ENCODE results near the gene PID1. TPM values are rescaled to one million over a fixed set of nuclear protein-coding genes. Genes with fewer than 3 reads are reported as not detected.

The PID1 gene
- total RNA-seq, 1 donor from 2014 or later: 15.4 TPM

- no peak for DNase-seq
Measured at GRCh38 chr2:229257985-229258384, 13.1 kb downstream of the PID1 start.

GRCh38 chr2:229256376-229256775, 14.7 kb downstream of the PID1 start:
- no peak for DNase-seq

- DNase-seq: no peak
Measured at GRCh38 chr2:229254206-229254605, 16.9 kb downstream of the PID1 start.

GRCh38 chr2:229252996-229253395, 18.1 kb downstream of the PID1 start:
- DNase-seq: no peak

GRCh38 chr2:229252280-229252679, 18.8 kb downstream of the PID1 start:
- DNase-seq: no peak

- DNase-seq: no peak
Measured at GRCh38 chr2:229249536-229249935, 21.6 kb downstream of the PID1 start.

- DNase-seq: no peak
Measured at GRCh38 chr2:229246334-229246733, 24.8 kb downstream of the PID1 start.

GRCh38 chr2:229244975-229245374, 26.1 kb downstream of the PID1 start:
- DNase-seq: no peak

GRCh38 chr2:229243890-229244560, 27.1 kb downstream of the PID1 start:
- no peak for DNase-seq

- DNase-seq: no peak
Measured at GRCh38 chr2:229240984-229241491, 30.0 kb downstream of the PID1 start.

GRCh38 chr2:229239021-229239420, 32.1 kb downstream of the PID1 start:
- no peak for DNase-seq

- DNase-seq: no peak
Measured at GRCh38 chr2:229237270-229237669, 33.8 kb downstream of the PID1 start.

GRCh38 chr2:229235131-229235914, 35.8 kb downstream of the PID1 start:
- peak; percentile 25 for DNase-seq

GRCh38 chr2:229231885-229232284, 39.2 kb downstream of the PID1 start:
- DNase-seq: no peak

GRCh38 chr2:229231328-229231868, 39.7 kb downstream of the PID1 start:
- no peak for DNase-seq

- DNase-seq: no peak
Measured at GRCh38 chr2:229230911-229231310, 40.2 kb downstream of the PID1 start.

GRCh38 chr2:229230256-229230655, 40.8 kb downstream of the PID1 start:
- DNase-seq: peak; percentile 55

GRCh38 chr2:229226382-229226781, 44.7 kb downstream of the PID1 start:
- DNase-seq: no peak

GRCh38 chr2:229223107-229223506, 48.0 kb downstream of the PID1 start:
- no peak for DNase-seq

GRCh38 chr2:229221641-229222040, 49.4 kb downstream of the PID1 start:
- DNase-seq: no peak

GRCh38 chr2:229220254-229220653, 50.8 kb downstream of the PID1 start:
- no peak for DNase-seq

- peak; percentile 15 for DNase-seq
Measured at GRCh38 chr2:229218329-229218921, 52.7 kb downstream of the PID1 start.

- peak; percentile 18 for DNase-seq
Measured at GRCh38 chr2:229212241-229212640, 58.8 kb downstream of the PID1 start.
